Embryonic facial prominence (tissue), 1 donor: ENCODE data around the gene CLDN18.

Source experiments
- DNase-seq: peaks from one replicate; pipeline ENCODE4 v3.0.0-alpha.2; 2016; ENCODE audit errors: extremely low spot score

The CLDN18 gene

DNA sequence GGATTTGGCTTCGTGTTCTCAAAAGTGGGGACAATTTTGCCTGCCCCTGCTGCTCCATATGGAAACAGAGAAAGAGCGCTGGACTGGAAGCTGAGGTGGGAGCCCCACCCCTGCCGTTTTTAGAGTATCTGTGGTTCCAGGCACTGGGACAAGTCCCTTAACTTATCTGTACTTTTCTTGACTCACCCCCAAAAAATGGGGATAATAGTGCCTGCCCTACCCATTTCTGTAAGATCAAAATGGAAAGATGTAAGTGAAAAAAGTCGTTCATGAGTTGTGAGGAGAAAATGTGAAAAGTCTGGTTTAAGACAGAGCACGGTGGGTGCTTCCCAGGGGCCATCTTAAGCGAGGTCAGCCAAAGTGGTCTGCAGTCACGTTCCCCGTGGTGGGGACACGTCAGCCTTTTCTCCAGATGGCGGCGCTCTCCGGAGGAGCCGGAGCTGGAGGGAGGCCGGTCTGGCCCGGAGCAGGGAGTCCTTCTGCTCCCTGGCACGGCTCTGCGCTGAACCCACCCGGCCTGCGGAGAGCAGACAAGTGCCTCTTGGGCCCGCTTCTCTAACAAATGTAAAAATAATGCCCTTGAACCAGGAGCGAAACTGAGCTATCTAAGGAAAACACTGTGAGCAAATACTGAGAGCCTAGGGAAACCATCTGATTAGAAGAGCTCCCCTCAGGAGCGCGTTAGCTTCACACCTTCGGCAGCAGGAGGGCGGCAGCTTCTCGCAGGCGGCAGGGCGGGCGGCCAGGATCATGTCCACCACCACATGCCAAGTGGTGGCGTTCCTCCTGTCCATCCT, at the start of gene CLDN18:
CLDN18 (plus strand) TSS at position 690 of the 797 bp plus-strand sequence; CDS start at position 751, 61 bp downstream.
- DNase-seq = no peak

DNA sequence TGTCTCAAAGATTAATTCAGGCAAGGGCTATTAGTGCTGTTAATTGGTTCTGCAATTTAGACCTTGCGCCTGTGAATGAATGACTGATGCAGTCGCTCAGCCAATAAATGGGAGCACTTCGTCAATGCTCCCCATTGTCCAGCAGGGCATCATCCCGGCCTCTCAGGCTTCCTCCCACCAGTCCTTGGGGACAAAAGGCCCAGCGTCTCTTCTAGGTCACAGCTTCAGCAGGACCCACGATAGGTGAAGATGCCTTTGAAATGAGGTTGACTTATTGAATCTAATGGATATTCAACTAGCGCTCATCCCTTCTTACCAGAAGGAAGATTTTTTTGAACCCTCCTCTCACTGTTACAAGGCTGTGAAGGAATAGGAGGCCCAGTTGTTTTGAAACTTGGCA, 47.7 kb upstream of the CLDN18 start:
- DNase-seq = no peak

DNA sequence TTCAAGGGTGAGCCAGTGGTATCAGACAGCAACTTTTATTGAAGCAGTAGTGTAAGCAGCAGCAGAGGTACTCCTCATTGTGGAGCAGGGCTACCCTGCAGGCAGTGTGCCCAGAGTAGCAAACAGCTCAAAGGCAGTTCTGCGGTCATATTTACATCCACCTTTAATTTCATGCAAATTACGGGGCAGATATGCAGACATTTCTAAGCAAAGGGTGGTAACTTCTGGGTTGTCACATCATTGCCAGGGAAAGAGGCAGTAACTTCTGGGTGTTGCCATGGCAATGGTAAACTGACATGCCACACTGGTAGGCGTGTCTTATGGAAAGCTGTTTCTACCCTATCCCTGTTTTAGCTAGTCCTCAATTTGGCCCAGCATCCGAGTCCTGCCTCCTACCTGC, 46.5 kb upstream of the CLDN18 start:
- DNase-seq = no peak

DNA sequence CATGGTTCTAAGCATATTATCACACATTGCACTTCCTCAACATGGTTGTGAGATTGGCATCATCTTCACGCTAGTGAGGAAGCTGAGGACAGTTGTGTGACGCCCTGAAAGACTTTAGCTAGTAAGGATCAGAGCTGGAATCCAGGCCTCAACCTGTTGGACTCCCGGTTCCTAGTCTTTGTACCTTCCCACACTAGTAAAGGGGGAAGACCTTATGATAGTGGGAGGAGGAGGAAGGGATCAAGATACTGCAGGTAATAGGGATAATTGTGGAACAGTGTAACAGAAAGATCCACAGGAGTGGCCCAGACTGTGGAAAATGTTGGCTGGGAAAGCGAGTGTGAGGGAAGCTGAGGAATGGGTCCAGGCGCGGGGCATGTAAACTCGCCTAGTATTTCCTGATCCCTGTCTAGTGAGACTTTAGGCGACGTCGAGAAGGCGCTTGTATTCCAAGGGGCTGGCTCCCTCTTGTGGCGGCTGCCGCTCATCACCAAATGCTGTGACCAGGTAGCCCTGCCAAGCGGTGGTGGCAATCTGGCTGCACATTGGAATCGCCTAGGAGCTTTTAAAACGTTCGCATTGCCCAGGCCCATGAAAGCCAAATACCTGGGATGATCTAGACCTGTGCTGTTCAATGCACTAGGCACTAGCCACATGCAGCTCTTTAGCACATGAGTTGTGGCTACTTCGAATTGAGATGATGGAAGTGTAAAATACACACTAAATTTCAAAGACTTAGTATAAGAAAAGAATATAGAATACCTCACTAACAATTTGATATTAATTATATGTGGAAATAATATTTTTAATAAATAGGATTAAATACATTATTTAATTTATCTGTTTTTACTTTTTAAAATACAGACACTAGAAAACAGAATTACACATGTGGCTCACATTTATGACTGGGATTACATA, 38.8 kb upstream of the CLDN18 start:
- DNase-seq = no peak

DNA sequence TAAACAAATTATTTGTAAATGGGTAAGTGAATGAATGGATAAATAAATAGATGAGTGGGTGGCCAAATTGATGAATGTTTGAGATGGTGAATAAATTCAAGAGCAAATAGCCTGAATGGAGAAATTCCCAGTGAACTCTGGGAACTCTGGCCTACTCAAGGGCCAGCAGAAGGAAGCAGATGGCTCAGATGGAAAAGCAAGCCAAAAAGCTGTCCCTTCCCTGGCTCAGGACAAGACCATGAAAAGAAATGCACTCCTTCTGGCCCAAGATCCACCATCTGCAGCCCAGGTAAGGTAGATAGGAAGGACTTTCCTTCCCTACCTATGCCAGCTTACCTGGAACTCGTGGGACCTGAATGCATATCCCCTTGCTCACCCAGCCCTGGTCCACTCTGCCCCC, 37.6 kb upstream of the CLDN18 start:
- no peak for DNase-seq

DNA sequence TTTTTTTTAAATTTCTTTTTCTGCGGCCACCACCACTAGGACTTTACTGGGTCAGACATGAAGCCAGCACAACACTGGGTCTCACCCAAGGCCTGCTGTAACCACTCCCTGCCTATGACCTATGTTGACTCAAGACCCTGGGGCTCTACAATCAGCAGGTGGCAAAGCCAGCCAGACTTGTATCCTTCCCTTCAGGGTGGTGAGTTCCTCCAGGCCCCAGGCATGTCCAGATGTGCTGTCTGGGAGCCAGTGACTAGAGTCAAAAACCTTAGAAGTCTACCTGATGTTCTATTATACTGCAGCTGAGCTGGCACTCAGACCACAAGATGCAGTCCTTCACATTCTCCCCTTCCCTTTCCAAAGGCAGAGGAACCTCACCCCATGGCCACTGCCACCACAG, 31.6 kb upstream of the CLDN18 start:
- DNase-seq = no peak

DNA sequence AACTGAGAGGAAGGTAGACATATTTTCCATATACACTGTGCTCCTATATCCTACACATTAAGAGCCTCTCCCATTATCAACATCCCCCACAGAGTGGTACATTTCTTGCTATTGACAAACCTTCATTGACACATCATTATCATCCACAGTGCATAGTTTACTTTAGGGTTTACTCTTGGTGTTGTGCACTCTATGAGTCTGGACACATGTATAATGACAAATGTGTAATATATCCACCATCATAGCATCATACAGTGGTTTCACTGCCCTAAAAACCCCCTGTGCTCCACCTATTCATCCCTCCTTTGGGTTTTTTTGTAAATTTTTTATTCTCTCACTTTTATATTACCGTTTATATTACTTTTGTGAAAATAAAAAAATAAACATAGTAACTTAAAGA, 22.2 kb upstream of the CLDN18 start:
- no peak for DNase-seq

DNA sequence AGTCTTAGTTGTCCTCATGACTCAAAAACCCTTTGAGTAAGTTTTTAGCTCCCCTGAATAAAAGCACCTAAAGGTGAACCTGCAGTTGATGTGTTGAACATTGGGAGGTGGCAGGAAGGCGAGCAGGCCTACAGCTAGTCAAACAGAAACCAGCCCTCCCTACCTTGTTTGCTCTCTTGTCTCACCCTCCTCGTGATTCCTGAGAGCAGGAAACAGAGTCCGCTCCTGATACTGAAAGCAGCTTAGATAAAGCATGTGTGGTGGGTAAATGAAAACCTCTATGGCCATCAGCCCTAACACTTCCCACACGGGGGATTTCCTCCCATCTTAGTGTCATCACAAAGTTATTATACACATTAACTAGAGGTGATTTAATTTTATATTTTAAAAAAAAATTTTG, 21.8 kb upstream of the CLDN18 start:
- no peak for DNase-seq

DNA sequence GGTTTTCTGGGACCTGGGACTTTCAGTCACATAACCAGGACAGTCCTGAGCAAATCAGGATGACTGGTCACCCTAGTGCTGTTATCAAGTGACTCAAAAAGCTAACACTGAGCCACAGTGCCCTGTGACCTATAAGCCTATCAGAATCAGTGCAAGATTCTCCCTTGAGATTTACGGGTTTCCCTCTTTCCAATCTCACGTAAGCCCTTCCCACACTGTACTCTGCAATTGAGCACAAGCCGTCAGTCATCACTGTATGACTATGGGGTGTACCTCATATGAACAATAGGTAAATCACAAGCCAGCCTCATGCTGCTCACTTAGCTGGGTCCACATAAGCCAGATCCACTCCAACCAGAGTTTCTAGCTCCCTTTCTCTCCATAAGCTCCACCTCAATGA, 21.0 kb upstream of the CLDN18 start:
- DNase-seq = no peak

DNA sequence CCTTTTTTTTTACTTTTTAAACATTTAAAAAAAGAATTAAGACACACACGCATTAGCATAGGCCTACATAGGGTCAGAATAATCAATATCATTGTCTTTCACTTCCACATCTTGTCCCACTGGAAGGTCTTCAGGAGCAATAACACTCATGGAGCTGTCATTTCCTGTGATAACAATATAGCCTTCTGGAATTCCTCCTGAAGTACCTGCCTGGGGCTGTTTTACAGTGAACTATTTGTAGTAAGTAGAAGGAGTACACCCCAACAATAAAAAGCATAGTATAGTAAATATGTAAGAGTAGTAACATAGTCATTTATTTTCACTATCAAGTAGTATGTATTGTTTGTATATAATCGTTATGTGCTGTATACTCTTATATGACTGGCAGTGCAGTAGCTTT, 19.5 kb upstream of the CLDN18 start:
- no peak for DNase-seq

DNA sequence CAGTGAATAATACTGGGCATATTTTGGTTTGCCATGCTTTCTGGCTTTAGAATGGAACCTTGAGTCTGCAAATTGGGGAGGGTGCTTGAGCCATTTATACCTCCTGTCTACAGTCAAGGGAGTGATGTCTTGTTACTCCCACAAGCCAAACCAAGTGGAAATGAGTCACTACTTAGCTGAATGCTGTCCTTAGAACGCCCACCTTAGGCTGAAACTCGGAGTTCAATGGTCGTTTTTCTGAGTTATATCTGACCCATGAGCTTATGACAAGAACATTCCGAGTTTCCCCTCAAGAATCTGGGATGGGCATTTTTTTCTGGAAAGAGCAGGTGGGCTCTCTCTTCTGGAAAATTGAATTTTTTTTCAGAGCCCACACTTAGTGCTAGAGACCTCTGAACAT, 17.4 kb upstream of the CLDN18 start:
- no peak for DNase-seq

DNA sequence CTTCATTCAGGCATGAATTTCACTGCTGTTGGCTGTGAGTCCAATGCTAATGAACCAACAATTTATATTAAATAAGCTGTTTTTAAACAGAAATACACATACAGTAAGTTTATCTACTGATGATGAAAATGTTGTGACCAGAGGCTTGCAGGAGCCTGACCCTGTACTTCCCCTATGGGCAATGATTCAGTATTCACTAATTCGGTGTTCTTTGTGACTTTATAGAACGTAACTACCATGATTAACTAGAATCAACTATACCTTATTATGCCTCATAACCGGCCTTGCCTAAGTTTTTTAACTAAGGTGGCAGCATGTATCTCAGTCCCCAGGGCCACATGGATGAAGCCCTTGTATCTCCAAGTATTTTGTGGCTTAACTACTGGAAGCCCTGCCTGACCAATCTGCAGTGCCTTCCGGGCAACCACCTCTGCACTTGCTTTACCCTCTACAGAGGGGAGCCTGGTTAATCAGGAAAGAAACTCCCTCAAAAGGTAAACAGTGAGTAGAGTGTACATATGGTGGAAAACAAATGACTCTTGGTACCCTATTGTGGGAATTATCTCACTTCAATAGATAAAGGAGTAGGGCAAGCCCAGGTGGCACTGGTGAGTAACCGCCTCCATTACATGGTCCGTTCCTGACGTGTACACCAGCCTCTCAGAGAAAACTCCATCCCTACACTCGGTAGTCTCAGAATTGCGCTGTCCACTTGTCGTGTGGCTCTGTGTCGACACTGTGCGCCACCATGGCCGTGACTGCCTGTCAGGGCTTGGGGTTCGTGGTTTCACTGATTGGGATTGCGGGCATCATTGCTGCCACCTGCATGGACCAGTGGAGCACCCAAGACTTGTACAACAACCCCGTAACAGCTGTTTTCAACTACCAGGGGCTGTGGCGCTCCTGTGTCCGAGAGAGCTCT, 11.6 kb upstream of the CLDN18 start:
- DNase-seq = no peak

DNA sequence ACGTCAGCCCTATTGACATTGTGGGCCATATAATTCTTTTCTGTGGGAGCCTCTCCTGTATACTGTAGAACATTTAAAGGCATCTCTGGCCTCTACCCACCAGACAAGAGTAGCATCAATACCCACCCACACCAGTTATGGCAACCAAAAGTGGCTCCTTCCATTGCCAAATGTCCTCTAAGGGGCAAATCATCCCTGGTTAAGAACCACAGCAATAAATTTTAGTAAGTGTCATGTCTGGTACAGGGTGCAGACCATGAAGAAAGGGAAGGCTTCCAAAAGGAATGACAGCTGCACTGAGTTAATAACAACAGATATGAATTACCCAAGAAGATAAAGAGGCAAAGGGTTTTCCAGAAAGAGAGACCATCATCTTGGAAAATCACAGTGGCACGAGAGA, 6.9 kb upstream of the CLDN18 start:
- DNase-seq = no peak

DNA sequence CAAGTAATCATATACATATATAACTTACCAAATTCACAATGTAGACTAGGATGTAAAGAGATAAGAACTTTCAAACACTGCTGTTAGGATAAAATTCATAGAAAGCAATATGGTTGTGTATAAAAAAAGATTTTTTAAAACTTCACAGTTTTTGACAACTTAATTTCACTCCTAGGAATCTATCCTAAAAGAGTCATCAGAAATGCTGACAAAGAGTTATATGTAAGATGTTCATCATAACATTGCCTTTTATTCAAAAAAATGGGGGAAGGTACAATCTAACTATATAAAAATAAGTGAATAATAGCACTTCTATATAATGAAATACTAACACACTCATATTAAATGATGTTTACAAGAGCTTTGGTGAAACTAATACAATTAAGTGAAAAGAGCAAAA, 4.3 kb upstream of the CLDN18 start:
- DNase-seq = no peak

DNA sequence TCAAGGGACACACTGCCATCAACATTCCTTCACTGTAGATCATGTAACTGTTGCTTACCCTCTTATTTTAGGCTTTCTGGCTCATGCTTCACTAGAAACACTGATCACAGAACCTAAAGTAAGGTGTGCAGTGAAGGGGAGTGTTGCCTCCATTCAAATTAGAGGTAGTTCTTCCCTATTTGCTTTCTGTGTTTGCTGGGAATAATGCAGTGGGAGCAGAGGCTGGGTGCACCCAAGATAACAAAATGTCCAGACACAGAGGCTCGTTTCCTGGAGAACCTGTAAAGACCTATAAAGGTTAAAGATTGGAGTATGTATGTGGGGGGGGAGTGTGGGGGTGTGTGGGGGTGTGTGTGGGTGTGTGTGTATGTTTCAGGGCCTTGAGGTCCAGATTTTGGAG, 2.1 kb upstream of the CLDN18 start:
- DNase-seq = no peak

DNA sequence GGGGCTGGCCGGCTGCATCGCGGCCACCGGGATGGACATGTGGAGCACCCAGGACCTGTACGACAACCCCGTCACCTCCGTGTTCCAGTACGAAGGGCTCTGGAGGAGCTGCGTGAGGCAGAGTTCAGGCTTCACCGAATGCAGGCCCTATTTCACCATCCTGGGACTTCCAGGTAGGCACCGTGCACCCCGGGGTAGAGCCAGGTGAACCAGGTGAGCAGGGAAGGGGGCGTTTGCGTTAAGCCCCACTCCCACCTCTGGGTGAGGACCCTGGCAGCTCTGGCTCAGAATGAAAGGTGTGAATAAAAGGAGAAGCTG, 267 bp downstream of the CLDN18 start:
- no peak for DNase-seq

DNA sequence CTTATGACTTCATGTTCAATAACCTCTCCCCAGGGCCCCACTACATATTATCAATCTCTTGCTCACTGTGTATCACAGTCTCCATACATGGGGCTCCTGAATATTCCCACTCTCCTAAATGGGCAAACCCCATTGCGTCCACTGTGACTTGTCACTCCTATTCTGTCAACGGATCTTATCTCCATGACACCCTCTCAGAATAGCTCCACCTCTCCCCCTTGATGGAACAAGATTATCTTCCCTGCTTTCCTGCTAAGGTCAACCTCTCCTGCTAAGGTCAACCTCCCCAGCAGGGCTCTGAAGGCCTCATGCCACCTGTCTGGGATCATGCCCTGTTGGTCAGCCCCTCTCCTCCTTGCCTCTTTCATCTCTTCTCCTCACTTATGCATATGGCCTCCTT, 1.8 kb downstream of the CLDN18 start:
- no peak for DNase-seq

DNA sequence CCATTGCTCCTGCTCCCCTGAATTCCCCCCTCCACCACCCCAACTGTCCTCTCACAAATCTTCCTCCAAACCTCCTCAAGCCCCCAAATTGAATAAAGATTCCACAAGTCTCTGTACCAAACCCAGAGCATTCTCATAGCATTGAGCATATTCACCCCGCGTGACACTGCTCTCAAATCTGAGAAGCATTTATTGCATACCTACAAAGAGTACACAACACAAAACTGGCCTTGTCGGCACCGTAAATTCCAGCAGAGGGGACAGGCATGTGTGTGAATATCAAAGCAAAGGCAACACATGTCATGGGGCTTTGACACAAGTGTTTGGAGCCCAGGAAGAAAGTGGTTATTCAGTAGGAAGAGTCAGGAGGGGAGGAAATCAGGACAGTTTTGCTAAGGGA, 2.6 kb downstream of the CLDN18 start:
- DNase-seq = no peak

DNA sequence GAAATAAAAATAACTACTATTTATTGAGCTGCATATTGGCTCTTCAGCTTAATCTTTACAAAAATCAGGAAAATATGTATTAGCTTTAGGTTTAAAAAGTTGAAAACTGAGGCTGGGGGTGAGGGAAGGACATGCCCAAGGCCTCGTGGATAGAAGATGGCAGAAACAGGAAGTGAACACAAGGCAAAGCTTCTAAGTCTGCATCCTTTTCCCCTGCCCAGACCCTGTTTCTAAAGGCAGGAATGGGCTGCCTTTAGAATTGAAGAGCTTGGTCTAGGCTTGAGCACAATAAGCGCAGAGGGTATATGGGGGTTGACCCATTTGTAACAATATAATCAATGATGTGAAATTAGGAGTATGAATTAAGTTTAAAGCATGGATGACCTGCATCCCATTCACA, 6.1 kb downstream of the CLDN18 start:
- no peak for DNase-seq

DNA sequence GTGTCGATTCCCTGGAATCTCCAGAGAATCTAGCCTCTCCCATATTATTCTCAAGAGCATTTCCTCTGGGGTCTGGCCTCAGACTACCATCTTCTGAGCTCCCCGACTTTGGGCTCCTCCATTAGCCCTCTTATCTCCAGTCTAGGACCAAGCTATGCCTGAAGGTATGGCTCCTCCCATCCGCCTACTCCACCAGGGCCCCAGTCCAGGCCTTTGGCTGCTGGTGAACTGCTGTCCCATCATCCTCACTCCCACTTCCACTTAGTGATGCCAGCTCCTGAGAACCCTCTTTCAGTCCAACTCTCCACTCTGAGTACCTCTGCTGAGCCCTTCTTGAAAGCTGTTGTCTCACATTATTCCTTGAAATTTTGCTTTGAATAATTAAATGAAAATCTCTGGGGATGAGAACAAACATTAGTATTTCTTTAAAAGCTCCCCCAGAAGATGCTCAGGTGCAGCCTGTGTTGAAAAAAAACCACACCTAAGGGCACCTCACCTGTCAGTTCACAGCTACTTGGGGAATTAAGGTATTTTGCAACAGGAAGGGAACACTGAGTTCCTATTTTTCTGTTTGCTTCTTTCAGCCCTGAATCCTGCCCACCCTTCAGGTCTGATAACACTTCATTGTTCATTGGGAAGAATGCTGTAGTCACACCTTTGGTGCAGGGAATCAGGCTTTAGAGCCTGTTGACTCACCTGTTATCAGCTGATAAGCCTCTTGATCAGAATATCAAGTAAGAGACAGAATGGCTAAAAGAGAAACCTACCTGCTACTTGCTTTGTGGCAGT, 9.5 kb downstream of the CLDN18 start:
- DNase-seq = no peak

DNA sequence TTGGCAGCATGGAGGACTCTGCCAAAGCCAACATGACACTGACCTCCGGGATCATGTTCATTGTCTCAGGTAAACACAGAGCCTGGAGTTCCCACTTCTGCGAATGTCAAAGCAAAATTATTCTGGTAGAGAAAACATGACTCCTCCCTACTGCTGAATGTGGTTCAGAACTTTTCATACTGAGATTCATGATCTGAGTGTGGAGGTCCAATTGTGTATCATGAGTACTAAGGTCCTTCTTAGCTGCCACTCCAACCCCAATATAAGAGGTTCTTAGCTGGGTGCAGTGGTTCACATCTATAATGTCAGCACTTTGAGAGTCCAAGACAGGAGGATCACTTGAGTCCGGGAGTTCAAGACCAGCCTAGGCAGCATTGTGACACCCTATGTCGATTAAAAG, 13.8 kb downstream of the CLDN18 start:
- DNase-seq = no peak
